Activated CD8-positive, alpha-beta T cell treated with anti-CD3 and anti-CD28 coated beads for 36 hours (primary cell): ENCODE data around the gene OCSTAMP. TPM values are rescaled to one million over a fixed set of nuclear protein-coding genes. Genes with fewer than 3 reads are reported as not detected.

Experiments used
- ATAC-seq: fragments of 200-7000 bp; cut with Tn5 transposase; one replicate; pipeline ENCODE4 v1.10.0; 2021; ENCODE audit warnings: mild to moderate bottlenecking, moderate library complexity
- CTCF ChIA-PET: fragments of 350-600 bp; sonication (Branson Sonifier 250); formaldehyde crosslinking; loops from one replicate; lab custom pipeline; 2021; ENCODE audit warnings: antibody characterized with exemption; lab: Charles Lee
- POLR2A ChIA-PET: fragments of 350-600 bp; sonication (Branson Sonifier 250); formaldehyde crosslinking; loops from one replicate; lab custom pipeline; 2021; ENCODE audit warnings: antibody characterized with exemption; lab: Charles Lee
- DNase-seq: peaks from one replicate; pipeline ENCODE4 v3.0.0-alpha.2; 2020
- H3K27ac Mint-ChIP-seq: one replicate; pipeline ENCODE4 v1.8.0; 2021; ENCODE audit warnings: mild to moderate bottlenecking, mixed read lengths
- H3K27me3 Mint-ChIP-seq: one replicate; pipeline ENCODE4 v1.8.0; 2021; ENCODE audit warnings: mixed read lengths
- H3K36me3 Mint-ChIP-seq: one replicate; pipeline ENCODE4 v1.8.0; 2021; ENCODE audit warnings: low read depth, mixed read lengths
- H3K4me1 Mint-ChIP-seq: one replicate; pipeline ENCODE4 v1.8.0; 2021; ENCODE audit warnings: low read depth, mixed read lengths
- H3K4me3 Mint-ChIP-seq: one replicate; pipeline ENCODE4 v1.8.0; 2021; ENCODE audit warnings: mild to moderate bottlenecking, moderate library complexity, mixed read lengths
- H3K9me3 Mint-ChIP-seq: one replicate; pipeline ENCODE4 v1.8.0; 2021; ENCODE audit warnings: mixed read lengths
- intact Hi-C: fragments of 100-400 bp; cut with micrococcal nuclease; formaldehyde crosslinking; loops from one replicate; pipeline ENCODE4 v1.10.0; 2022
- total RNA-seq, 2 experiments: library from RNA; stranded (reverse); gene quantifications; one replicate each; pipeline ENCODE4 v1.2.3, GENCODE V29; 2021
- TF ChIP-seq, protein P1 (sequence below): fragments of 200-600 bp; IDR thresholded peaks from one replicate; pipeline ENCODE4 v1.8.0; 2022; ENCODE audit warnings: antibody characterized with exemption, mild to moderate bottlenecking

Gene OCSTAMP
- total RNA-seq, 2 experiments from 2014 or later = not detected

DNA sequence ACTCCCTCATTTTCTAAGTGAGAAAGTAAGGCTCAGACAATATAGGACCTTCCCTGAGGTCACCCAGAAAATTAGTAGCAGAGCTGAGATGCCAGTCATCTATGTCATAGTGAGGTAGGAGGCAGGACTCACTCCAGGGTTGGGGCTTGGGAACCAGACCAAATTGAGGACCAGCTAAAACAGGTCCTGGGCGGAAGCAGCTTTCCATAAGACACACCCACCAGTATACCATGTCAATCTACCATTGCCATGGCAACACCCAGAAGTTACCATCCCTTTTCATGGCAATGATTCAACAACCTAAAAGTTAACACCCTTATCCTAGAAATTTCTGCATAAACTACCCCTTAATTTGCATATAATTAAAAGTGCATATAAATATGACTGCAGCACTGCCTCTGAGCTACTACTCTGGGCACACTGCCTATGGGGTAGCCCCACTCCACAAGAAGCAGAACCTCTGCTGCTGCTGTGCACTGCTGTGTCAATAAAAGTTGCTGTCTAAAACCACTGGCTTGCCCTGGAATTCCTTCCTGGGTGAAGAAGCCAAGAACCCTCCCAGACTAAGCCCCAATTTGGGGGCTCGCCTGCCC lies 30.3 kb upstream of the OCSTAMP start:
- Mint-ChIP-seq H3K36me3 (no peaks in the 10 kb centered on the region), H3K27ac (no peak overlapping the region), H3K9me3 (no peaks in the 10 kb centered on the region), H3K4me3 (no peak overlapping the region), H3K27me3 (peaks cover 4% of the 10 kb centered on the region), H3K4me1 (peaks cover 5% of the 10 kb centered on the region)
- ChIA-PET POLR2A (no interaction called here), CTCF (interaction anchor here (1.0 kb wide), 1 partner anchor 20 kb away, joined by 3 read pairs; no protein-coding TSS in a partner anchor)
- ATAC-seq = no peak
- TF ChIP-seq, protein P1, sequence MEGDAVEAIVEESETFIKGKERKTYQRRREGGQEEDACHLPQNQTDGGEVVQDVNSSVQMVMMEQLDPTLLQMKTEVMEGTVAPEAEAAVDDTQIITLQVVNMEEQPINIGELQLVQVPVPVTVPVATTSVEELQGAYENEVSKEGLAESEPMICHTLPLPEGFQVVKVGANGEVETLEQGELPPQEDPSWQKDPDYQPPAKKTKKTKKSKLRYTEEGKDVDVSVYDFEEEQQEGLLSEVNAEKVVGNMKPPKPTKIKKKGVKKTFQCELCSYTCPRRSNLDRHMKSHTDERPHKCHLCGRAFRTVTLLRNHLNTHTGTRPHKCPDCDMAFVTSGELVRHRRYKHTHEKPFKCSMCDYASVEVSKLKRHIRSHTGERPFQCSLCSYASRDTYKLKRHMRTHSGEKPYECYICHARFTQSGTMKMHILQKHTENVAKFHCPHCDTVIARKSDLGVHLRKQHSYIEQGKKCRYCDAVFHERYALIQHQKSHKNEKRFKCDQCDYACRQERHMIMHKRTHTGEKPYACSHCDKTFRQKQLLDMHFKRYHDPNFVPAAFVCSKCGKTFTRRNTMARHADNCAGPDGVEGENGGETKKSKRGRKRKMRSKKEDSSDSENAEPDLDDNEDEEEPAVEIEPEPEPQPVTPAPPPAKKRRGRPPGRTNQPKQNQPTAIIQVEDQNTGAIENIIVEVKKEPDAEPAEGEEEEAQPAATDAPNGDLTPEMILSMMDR = no peak
- intact Hi-C loops = no loop called here
- no peak for DNase-seq

DNA sequence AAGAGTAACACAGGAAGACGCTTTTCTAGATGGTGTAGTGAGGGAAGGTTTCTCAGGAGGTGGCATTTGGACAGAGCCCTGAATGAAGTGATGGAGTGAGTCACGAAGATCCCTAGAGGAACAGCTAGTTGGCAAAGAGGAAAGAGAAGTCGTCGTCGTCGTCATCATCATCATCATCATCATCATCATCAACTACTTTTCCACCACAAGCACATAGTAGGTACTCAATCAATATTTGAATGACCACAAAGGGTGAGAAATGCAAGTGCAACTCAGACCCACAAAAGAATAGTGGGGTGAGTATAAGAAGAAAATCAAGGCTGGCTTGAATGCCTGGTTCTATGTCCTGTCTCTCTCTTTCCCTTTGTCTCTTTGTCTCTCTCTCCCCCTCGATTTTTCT lies 28.3 kb upstream of the OCSTAMP start:
- Mint-ChIP-seq H3K9me3 (no peaks in the 10 kb centered on the region), H3K27ac (no peak overlapping the region), H3K27me3 (peaks cover 6% of the 10 kb centered on the region), H3K4me3 (no peak overlapping the region), H3K36me3 (no peaks in the 10 kb centered on the region), H3K4me1 (peaks cover 6% of the 10 kb centered on the region)
- POLR2A ChIA-PET = interaction anchor here (1.0 kb wide), 1 partner anchor 26 kb away, joined by 3 read pairs; no protein-coding TSS in a partner anchor
- intact Hi-C loops = no loop called here
- TF ChIP-seq, protein P1 = no peak
- ATAC-seq (no peak), DNase-seq (no peak)
- CTCF ChIA-PET = no interaction called here

DNA sequence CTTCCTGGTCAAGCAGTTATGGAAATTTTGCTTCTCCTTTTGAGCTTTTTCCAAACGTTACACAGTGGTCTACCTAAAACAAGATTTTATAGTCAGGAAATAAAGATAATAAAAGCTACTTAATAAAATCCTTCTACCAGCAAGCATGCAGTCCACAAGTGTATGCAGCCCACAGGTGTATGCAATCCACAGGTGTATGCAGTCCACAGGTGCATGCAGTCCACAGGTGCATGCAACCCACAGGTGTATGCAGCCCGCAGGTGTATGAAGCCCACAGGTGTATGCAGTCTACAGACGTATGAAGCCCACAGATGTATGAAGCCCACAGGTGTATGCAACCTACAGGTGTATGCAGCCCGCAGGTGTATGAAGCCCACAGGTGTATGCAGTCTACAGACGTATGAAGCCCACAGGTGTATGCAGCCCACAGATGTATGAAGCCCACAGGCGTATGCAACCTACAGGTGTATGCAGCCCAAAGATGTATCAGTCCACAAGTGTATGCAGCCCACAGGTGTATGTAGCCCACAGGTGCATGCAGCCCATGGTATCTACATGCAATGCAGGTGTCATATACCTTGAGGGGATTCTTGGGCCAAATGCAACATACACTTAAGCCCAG lies 26.4 kb upstream of the OCSTAMP start:
- ATAC-seq = no peak
- TF ChIP-seq, protein P1 = no peak
- CTCF ChIA-PET = interaction anchor here (1.0 kb wide), 1 partner anchor 15 kb away, joined by 3 read pairs; no protein-coding TSS in a partner anchor
- POLR2A ChIA-PET = interaction anchor here (0.6 kb wide), 1 partner anchor 46 kb away, joined by 4 read pairs; no protein-coding TSS in a partner anchor
- Mint-ChIP-seq H3K27ac (no peak overlapping the region), H3K4me1 (peaks cover 6% of the 10 kb centered on the region), H3K36me3 (no peaks in the 10 kb centered on the region), H3K27me3 (peaks cover 8% of the 10 kb centered on the region), H3K9me3 (no peaks in the 10 kb centered on the region), H3K4me3 (no peak overlapping the region)
- intact Hi-C loops = no loop called here
- no peak for DNase-seq

DNA sequence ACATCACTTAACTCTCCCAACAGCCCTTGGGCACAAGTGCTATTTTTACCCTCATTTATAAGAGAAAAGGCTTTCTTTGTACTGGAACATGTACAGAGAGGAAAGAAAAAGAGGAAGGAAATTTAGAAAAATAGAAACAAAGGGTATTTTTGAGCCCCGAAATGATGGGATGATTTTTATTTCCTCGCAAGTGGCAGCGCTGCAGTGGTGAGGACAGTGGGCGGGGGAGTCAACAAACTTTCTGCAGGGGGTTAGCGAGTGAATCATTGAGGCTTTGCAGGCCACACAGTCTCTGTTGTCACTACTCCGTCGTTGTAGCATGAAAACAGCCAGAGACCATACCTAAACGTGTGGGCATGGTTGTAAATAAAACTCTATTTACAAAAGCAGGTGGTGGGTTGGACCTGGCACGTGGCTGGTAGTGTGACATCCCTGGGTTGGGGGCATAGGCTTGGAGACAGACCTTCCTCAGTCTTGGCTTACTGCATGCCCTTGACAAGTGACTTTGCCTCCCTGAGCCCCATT lies 25.5 kb upstream of the OCSTAMP start:
- Mint-ChIP-seq H3K36me3 (no peaks in the 10 kb centered on the region), H3K27ac (no peak overlapping the region), H3K9me3 (no peaks in the 10 kb centered on the region), H3K4me3 (no peak overlapping the region), H3K4me1 (peaks cover 6% of the 10 kb centered on the region), H3K27me3 (peaks cover 12% of the 10 kb centered on the region)
- CTCF ChIA-PET = no interaction called here
- TF ChIP-seq, protein P1 = no peak
- POLR2A ChIA-PET = no interaction called here
- DNase-seq = peak; percentile 51
- ATAC-seq = peak; percentile 77
- intact Hi-C loops = no loop called here

DNA sequence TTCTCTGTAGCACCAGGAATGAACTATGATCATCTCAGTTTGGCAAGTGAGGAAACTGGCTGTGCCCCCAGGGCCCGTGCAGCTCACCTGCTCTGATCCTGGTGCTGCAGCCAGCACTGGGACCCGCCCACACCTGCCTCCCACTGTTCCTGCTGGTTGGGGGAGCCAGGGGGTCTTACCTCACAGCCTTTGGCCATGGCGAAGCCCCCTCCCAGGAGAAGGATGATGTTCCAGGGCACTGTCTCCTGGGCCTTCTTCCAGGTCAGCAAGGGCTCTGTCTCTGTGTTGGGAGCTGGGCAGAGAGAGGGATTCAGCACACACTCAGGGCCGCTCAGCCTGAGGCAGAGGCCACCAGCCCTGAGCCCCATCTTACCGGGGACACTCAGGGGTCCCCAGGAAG lies 24.9 kb upstream of the OCSTAMP start:
- intact Hi-C loops = no loop called here
- no peak for DNase-seq
- Mint-ChIP-seq H3K9me3 (no peaks in the 10 kb centered on the region), H3K4me1 (peaks cover 6% of the 10 kb centered on the region), H3K4me3 (no peak overlapping the region), H3K27me3 (peaks cover 13% of the 10 kb centered on the region), H3K27ac (no peak overlapping the region), H3K36me3 (no peaks in the 10 kb centered on the region)
- TF ChIP-seq, protein P1 = no peak
- no peak for ATAC-seq
- ChIA-PET CTCF (interaction anchor here (0.9 kb wide), 1 partner anchor 35 kb away, joined by 3 read pairs; no protein-coding TSS in a partner anchor), POLR2A (no interaction called here)
